Bronchial epithelial cell (primary cell): ENCODE data around the gene TMPRSS3. TPM values are rescaled to one million over a fixed set of nuclear protein-coding genes. Genes with fewer than 3 reads are reported as not detected.

ENCODE experiments used
- DNase-seq: peaks from one replicate; pipeline ENCODE4 v3.0.0-alpha.2; 2010; ENCODE audit warnings: low read depth
- FAIRE-seq: peaks from 2 replicates; lab custom pipeline; 2011; peaks lifted over from hg19 to GRCh38; lab: Jason Lieb, UNC
- H3K27me3 ChIP-seq: 2 replicates; pipeline ENCODE4 v1.5.1; 2011; ENCODE audit warnings: low read length; ENCODE audit not compliant: control insufficient read depth, insufficient read depth
- H3K36me3 ChIP-seq: 2 replicates; pipeline ENCODE4 v1.5.1; 2011; ENCODE audit warnings: low read length; ENCODE audit not compliant: control insufficient read depth, insufficient read depth
- H3K4me3 ChIP-seq: 2 replicates; pipeline ENCODE4 v1.5.1; 2011; ENCODE audit warnings: mild to moderate bottlenecking, low read depth, low read length, control low read depth
- total RNA-seq: library from RNA; depleted of rRNA; stranded (reverse); fragments of >200 nt; gene quantifications from 2 replicates; pipeline ENCODE4 v1.2.1, GENCODE V29; 2014
- TF ChIP-seq, protein P1 (sequence below): IDR thresholded peaks from 2 replicates; pipeline ENCODE4 v1.5.1; 2011; ENCODE audit warnings: mild to moderate bottlenecking, moderate library complexity, low read length, control low read depth, inconsistent platforms; ENCODE audit not compliant: insufficient read depth, severe bottlenecking

The TMPRSS3 gene
- total RNA-seq, 1 donor from 2014 or later = under 0.01 TPM

DNA sequence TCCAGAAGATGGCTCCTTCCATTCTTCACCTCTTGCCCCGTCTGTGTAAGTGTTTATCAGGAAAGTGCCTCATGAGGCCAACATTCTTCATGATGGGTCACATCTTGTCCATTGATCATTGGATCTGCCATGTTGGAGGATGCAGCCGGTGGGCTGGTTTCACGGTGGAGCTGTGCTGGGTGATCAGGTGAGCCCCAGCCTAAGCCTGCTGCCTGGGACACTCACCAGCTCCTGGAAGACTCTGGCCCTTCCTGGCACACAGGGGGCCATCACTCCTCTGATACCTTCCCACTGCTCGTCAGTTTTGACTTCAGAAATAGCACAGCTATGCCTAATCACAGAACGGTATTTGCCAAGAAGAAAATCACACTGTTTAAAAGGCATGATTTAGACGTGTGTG is 46.1 kb upstream of the TMPRSS3 start:
- peaks cover 1% of the 10 kb centered on the region for H3K27me3 ChIP-seq
- H3K36me3 ChIP-seq = no peaks in the 10 kb centered on the region
- DNase-seq (no peak), FAIRE-seq (no peak)
- H3K4me3 ChIP-seq = no peak overlapping the region
- TF ChIP-seq, protein P1, sequence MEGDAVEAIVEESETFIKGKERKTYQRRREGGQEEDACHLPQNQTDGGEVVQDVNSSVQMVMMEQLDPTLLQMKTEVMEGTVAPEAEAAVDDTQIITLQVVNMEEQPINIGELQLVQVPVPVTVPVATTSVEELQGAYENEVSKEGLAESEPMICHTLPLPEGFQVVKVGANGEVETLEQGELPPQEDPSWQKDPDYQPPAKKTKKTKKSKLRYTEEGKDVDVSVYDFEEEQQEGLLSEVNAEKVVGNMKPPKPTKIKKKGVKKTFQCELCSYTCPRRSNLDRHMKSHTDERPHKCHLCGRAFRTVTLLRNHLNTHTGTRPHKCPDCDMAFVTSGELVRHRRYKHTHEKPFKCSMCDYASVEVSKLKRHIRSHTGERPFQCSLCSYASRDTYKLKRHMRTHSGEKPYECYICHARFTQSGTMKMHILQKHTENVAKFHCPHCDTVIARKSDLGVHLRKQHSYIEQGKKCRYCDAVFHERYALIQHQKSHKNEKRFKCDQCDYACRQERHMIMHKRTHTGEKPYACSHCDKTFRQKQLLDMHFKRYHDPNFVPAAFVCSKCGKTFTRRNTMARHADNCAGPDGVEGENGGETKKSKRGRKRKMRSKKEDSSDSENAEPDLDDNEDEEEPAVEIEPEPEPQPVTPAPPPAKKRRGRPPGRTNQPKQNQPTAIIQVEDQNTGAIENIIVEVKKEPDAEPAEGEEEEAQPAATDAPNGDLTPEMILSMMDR = no peak

- DNase-seq (no peak), FAIRE-seq (no peak)
- Histone ChIP-seq H3K36me3 (no peaks in the 10 kb centered on the region), H3K4me3 (no peak overlapping the region), H3K27me3 (peaks cover 1% of the 10 kb centered on the region)
- TF ChIP-seq, protein P1 = no peak
These were observed 44.4 kb upstream of the TMPRSS3 start for GRCh38 chr21:42440187-42440792.

DNA sequence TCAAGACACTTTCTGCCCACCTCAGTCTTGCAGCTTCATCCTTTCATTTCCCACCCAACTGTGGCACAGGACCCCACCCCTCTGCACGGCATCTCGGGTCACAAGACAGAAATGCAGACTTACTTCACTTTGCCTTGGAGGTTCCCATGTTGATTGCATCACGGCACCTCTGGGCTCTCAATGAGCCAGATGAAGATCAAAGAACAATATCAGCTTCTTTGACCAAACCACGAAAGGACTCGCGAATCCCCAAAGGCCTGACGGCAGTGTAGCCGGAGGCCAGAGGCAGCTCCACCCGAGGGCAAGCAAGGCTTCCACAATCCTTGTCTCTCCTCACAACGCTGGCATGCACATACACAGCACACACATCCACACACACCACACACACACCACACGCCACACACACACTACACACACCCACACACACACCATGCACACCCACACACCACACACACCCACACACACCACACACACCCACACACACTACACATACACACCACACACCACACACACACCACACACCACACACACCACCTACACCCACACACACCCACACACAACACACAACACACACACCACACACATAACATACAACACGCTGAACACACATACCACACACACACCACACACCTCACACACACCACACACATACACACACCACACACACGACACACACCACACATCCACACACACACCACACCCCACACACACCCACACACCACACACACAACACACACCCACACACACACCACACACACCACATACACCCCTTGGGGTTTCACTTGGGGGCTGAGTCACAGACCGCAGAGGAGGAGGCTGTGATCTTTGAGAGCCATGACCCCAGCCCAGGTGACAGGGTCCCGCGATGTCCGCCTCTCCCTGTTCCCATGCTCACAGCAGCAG is 43.7 kb upstream of the TMPRSS3 start:
- FAIRE-seq (peak; percentile 99), DNase-seq (no peak)
- Histone ChIP-seq H3K4me3 (no peak overlapping the region), H3K27me3 (peaks cover 1% of the 10 kb centered on the region), H3K36me3 (no peaks in the 10 kb centered on the region)
- TF ChIP-seq, protein P1 = no peak

- peaks cover 1% of the 10 kb centered on the region for H3K27me3 ChIP-seq
- no peak for FAIRE-seq
- no peak for DNase-seq
- TF ChIP-seq, protein P1 = no peak
- no peak overlapping the region for H3K4me3 ChIP-seq
- H3K36me3 ChIP-seq = no peaks in the 10 kb centered on the region
These were observed 42.7 kb upstream of the TMPRSS3 start for GRCh38 chr21:42438316-42439205.

GRCh38 chr21:42437786-42438185 is 41.9 kb upstream of the TMPRSS3 start:
- TF ChIP-seq, protein P1 = no peak
- FAIRE-seq = no peak
- Histone ChIP-seq H3K4me3 (no peak overlapping the region), H3K36me3 (no peaks in the 10 kb centered on the region), H3K27me3 (no peaks in the 10 kb centered on the region)
- peak; percentile 8 for DNase-seq
